Measurements from ENCODE around the gene OR51D1. TPM values are rescaled to one million over a fixed set of nuclear protein-coding genes. Genes with fewer than 3 reads are reported as not detected.

OR51D1 gene
- not detected in 2 replicates for total RNA-seq (2014; rRNA removed; shearing (Covaris generic))

- in situ Hi-C loops (cut with HindIII; ENCODE audit: low sequenced_read_pairs), result no loop called here
These were observed at the start of gene OR51D1 for GRCh38 chr11:4636962-4637661. OR51D1 (plus strand) TSS chr11:4637477; CDS start chr11:4639791, 2,314 bp downstream.

GRCh38 chr11:4589017-4589416 is 48.3 kb upstream of the OR51D1 start:
- in situ Hi-C loops (cut with HindIII; ENCODE audit: low sequenced_read_pairs), result no loop called here
- no peak for DNase-seq (ENCODE audit: low spot score)

More at GRCh38 chr11:4636962-4637661, at the start of gene OR51D1:
- peak; percentile 80 for DNase-seq (ENCODE audit: low spot score)

- DNase-seq (ENCODE audit: low spot score), result no peak
These were observed 43.5 kb upstream of the OR51D1 start, which contains the start of gene OR52I1 for GRCh38 chr11:4593739-4594138. OR52I1 (plus strand) TSS chr11:4594039; CDS start chr11:4594039, 0 bp downstream.

GRCh38 chr11:4605057-4605456 is 32.2 kb upstream of the OR51D1 start:
- in situ Hi-C loops (cut with HindIII; ENCODE audit: low sequenced_read_pairs), result no loop called here

More at GRCh38 chr11:4593739-4594138, 43.5 kb upstream of the OR51D1 start, which contains the start of gene OR52I1:
- in situ Hi-C loops (cut with HindIII; ENCODE audit: low sequenced_read_pairs), result no loop called here

GRCh38 chr11:4606231-4607015 is 30.9 kb upstream of the OR51D1 start:
- DNase-seq (ENCODE audit: low spot score), result peak; percentile 3
- in situ Hi-C loops (cut with HindIII; ENCODE audit: low sequenced_read_pairs), result no loop called here

More at GRCh38 chr11:4605057-4605456, 32.2 kb upstream of the OR51D1 start:
- DNase-seq (ENCODE audit: low spot score), result no peak

GRCh38 chr11:4607096-4607495 is 30.2 kb upstream of the OR51D1 start:
- peak; percentile 47 for DNase-seq (ENCODE audit: low spot score)
- in situ Hi-C loops (cut with HindIII; ENCODE audit: low sequenced_read_pairs), result no loop called here

GRCh38 chr11:4607781-4608666 is 29.3 kb upstream of the OR51D1 start, which contains the start of gene TRIM68:
TRIM68 (minus strand) TSS chr11:4608231; CDS start chr11:4605504, 2,727 bp downstream.
- in situ Hi-C loops (cut with HindIII; ENCODE audit: low sequenced_read_pairs), result no loop called here

GRCh38 chr11:4610258-4610935 is 26.9 kb upstream of the OR51D1 start:
- DNase-seq (ENCODE audit: low spot score), result no peak
- in situ Hi-C loops (cut with HindIII; ENCODE audit: low sequenced_read_pairs), result no loop called here

More at GRCh38 chr11:4607781-4608666, 29.3 kb upstream of the OR51D1 start, which contains the start of gene TRIM68:
- DNase-seq (ENCODE audit: low spot score), result peak; percentile 98

GRCh38 chr11:4611986-4612385 is 25.3 kb upstream of the OR51D1 start:
- in situ Hi-C loops (cut with HindIII; ENCODE audit: low sequenced_read_pairs), result no loop called here

GRCh38 chr11:4615856-4616444 is 21.3 kb upstream of the OR51D1 start:
- in situ Hi-C loops (cut with HindIII; ENCODE audit: low sequenced_read_pairs), result no loop called here
- DNase-seq (ENCODE audit: low spot score), result no peak

More at GRCh38 chr11:4611986-4612385, 25.3 kb upstream of the OR51D1 start:
- no peak for DNase-seq (ENCODE audit: low spot score)

- DNase-seq (ENCODE audit: low spot score), result no peak
- in situ Hi-C loops (cut with HindIII; ENCODE audit: low sequenced_read_pairs), result no loop called here
These were observed 17.8 kb upstream of the OR51D1 start for GRCh38 chr11:4619514-4619913.

GRCh38 chr11:4626207-4627099 is 10.8 kb upstream of the OR51D1 start:
- DNase-seq (ENCODE audit: low spot score), result peak; percentile 95
- in situ Hi-C loops (cut with HindIII; ENCODE audit: low sequenced_read_pairs), result no loop called here

- no peak for DNase-seq (ENCODE audit: low spot score)
- in situ Hi-C loops (cut with HindIII; ENCODE audit: low sequenced_read_pairs), result no loop called here
These were observed 1.1 kb upstream of the OR51D1 start for GRCh38 chr11:4636136-4636535.

GRCh38 chr11:4637662-4638047 is 378 bp downstream of the OR51D1 start:
- DNase-seq (ENCODE audit: low spot score), result no peak
- in situ Hi-C loops (cut with HindIII; ENCODE audit: low sequenced_read_pairs), result no loop called here

GRCh38 chr11:4639931-4640330 is 2.7 kb downstream of the OR51D1 start:
- DNase-seq (ENCODE audit: low spot score), result no peak
- in situ Hi-C loops (cut with HindIII; ENCODE audit: low sequenced_read_pairs), result no loop called here

GRCh38 chr11:4641501-4641900 is 4.2 kb downstream of the OR51D1 start:
- no peak for DNase-seq (ENCODE audit: low spot score)
- in situ Hi-C loops (cut with HindIII; ENCODE audit: low sequenced_read_pairs), result no loop called here

GRCh38 chr11:4642043-4642442 is 4.8 kb downstream of the OR51D1 start:
- DNase-seq (ENCODE audit: low spot score), result no peak
- in situ Hi-C loops (cut with HindIII; ENCODE audit: low sequenced_read_pairs), result no loop called here

Measured in G401 (cell line).